ENCODE data around the gene SHC4.
"Not testable (repeated sequence)": the region's sequence is repeated elsewhere in the genome, so short reads cannot be mapped to it uniquely, and the experiment has no call there.

SHC4 gene

GRCh38 chr15:48924528-48925393, 39.0 kb downstream of the SHC4 start:
- DNase-seq (ENCODE audit: low spot score), result no peak
- CTCF ChIA-PET, result interaction anchor here (0.5 kb wide), 1 partner anchor 8 kb away, joined by 3 read pairs; no protein-coding TSS in a partner anchor
- no peak for TF ChIP-seq CTCF (conservative IDR thresholded peaks at IDR 0.05; ENCODE audit: low read depth)
- no peak overlapping the region for H3K27ac ChIP-seq
- POLR2A ChIA-PET (ENCODE audit: low non-redundant PET), result no interaction called here

- DNase-seq (ENCODE audit: low spot score), result no peak
- ChIA-PET CTCF (no interaction called here), POLR2A (ENCODE audit: low non-redundant PET) (no interaction called here)
- TF ChIP-seq CTCF (conservative IDR thresholded peaks at IDR 0.05; ENCODE audit: low read depth), result no peak
- no peak overlapping the region for H3K27ac ChIP-seq
Observed at GRCh38 chr15:48922046-48922445, 41.7 kb downstream of the SHC4 start.

- CTCF ChIA-PET, result interaction anchor here (0.7 kb wide), 1 partner anchor 8 kb away, joined by 3 read pairs; no protein-coding TSS in a partner anchor
- no peak for TF ChIP-seq CTCF (conservative IDR thresholded peaks at IDR 0.05; ENCODE audit: low read depth)
- POLR2A ChIA-PET (ENCODE audit: low non-redundant PET), result no interaction called here
- no peak overlapping the region for H3K27ac ChIP-seq
- DNase-seq (ENCODE audit: low spot score), result no peak
Observed at GRCh38 chr15:48916721-48917120, 47.0 kb downstream of the SHC4 start.

DNA sequence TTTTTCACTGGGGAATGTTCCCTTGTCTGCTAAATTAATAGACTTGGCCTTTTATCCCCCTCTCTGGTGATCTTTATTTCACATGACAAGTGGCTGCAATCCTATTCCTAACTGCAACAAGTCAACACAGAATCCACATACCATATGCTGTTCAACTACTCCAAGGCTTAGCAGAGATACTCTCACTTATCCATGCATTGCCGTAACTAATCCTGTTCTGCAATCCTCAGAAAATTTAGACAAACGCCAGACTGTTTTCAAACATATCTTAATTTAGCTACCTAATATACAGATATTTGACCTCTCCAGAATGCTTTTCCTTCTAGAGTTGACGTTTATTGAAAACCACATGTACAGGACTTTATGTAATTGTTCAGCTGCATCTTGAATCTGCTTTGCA, 47.9 kb downstream of the SHC4 start:
- ChIA-PET CTCF (no interaction called here), POLR2A (ENCODE audit: low non-redundant PET) (no interaction called here)
- H3K27ac ChIP-seq, result no peak overlapping the region
- no peak for DNase-seq (ENCODE audit: low spot score)
- no peak for TF ChIP-seq CTCF (conservative IDR thresholded peaks at IDR 0.05; ENCODE audit: low read depth)

DNA sequence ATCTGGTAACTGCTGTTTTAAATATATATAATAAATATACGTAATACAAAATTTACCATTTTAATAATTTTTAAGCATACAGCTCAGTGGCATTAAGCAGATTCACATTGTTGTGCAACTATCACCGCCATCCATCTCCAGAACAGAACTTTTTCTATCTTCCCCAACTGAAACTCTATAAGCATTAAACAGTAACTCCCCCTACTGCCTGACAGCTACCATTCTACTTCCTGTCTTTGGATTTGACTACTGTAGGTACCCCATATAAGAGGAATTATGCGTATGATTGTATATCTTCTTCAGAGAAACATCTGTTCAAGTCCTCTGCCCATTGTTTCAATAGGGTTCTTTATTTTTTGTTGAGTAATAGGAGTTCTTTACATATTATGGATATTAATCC, 49.0 kb downstream of the SHC4 start:
- no peak overlapping the region for H3K27ac ChIP-seq
- CTCF ChIA-PET, result no interaction called here
- POLR2A ChIA-PET (ENCODE audit: low non-redundant PET), result no interaction called here
- no peak for DNase-seq (ENCODE audit: low spot score)
- TF ChIP-seq CTCF (conservative IDR thresholded peaks at IDR 0.05; ENCODE audit: low read depth), result no peak

GRCh38 chr15:48913141-48913540, 50.6 kb downstream of the SHC4 start:
- ChIA-PET CTCF (interaction anchor here (0.5 kb wide), 1 partner anchor 466 kb away, joined by 3 read pairs; no protein-coding TSS in a partner anchor), POLR2A (ENCODE audit: low non-redundant PET) (interaction anchor here (0.6 kb wide), 1 partner anchor 35 kb away, joined by 3 read pairs; no protein-coding TSS in a partner anchor)
- no peak overlapping the region for H3K27ac ChIP-seq
- no peak for TF ChIP-seq CTCF (conservative IDR thresholded peaks at IDR 0.05; ENCODE audit: low read depth)
- DNase-seq (ENCODE audit: low spot score), result no peak

DNA sequence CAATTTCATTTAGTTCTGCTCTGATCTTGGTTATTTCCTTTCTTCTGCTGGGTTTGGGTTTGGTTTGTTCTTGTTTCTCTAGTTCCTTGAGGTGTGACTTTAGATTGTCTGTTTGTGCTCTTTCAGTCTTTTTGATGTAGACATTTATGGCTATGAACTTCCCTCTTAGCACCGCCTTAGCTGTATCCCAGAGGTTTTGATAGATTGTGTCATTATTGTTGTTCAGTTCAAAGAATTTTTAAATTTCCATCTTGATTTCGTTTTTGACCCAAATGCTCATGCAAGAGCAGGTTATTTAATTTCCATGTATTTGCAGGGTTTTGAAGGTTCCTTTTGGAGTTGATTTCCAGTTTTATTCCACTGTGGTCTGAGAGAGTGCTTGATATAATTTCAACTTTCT, 53.2 kb downstream of the SHC4 start:
- H3K27ac ChIP-seq; DNase-seq (ENCODE audit: low spot score); CTCF ChIA-PET; POLR2A ChIA-PET (ENCODE audit: low non-redundant PET): not testable (repeated sequence)

- H3K27ac ChIP-seq; DNase-seq (ENCODE audit: low spot score); POLR2A ChIA-PET (ENCODE audit: low non-redundant PET); CTCF ChIA-PET: not testable (repeated sequence)
Observed at GRCh38 chr15:48909313-48909712, 54.4 kb downstream of the SHC4 start.
